HG02885 (cell line): Measurements from ENCODE around the gene PACS2.

Experiments used
- ATAC-seq: cut with Tn5 transposase; IDR thresholded peaks from one replicate; pipeline ENCODE4 v1.9.1; 2021; ENCODE audit warnings: mild to moderate bottlenecking; ENCODE audit not compliant: unreplicated experiment, poor library complexity

Gene PACS2

DNA sequence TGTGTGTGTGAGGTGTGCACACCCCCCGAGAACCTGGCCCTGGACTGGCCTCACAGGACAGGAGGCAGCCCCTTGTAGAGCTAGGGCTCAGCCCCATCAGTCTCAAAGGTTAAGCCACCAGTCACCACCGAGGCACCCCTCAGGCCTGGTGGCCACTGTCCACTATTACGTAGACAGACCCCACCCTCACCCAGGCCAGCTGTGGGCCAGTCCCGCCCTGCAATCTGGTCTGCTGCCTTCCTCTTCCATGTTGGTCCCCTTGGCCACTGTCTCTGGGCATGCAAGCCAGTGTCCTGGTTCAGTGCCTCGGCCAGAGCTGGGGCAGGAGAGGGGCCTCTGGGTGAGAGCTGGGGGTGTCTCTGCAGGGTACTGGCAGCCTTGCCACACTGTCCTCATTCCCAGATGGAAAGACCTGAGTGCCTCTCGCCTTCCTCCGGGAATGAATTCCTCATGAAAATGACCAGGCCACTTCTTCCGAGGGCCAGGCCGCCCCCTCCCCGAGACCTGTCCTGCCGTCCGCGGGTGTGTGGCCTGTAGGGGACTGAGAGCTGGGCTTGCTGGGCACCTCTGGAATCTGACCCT, 82.9 kb downstream of the PACS2 start:
- no peak for ATAC-seq

DNA sequence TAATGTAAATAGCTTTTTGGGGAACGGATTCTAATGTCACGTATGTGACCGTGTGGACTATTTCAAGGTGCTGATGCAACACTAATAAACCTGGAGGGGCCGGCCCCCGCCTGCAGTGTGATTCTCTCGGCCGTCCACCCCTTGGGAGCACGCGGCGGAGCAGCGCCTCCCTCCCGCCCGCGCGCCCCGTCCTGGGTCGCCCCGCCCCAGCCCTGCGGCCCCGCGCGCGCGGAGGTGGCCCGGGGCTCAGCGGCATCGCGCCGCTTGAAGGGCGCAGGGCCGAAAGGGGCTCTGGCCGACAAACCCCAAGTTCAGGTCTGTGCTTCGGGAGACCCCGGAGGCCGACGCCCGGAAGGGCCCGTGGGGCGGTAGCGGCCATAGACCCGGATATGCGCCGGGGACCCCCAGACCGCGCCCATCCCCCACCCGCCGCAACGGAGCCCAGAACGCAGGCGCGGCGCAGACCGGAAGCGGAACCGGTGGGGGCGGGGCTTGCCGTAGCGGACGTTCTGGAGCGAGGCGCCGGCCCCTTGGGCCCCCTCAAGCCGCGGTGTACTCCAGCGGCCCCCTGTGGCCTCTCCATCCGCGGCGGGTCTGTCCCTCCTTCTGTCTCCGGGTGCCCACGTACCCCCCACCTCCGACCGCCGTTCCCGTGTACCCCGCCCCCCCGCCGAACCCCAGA, 83.6 kb downstream of the PACS2 start, which contains the start of gene TEX22:
Gene TEX22 (plus strand): TSS at position 495 of the 682 bp plus-strand sequence. CDS start 803 bp downstream, outside the sequence.
- peak; percentile 80 for ATAC-seq

GRCh38 chr14:105398726-105399465, 84.3 kb downstream of the PACS2 start:
- peak; percentile 48 for ATAC-seq

- no peak for ATAC-seq
Measured at GRCh38 chr14:105399466-105399775, 84.9 kb downstream of the PACS2 start.

- ATAC-seq = no peak
Measured at GRCh38 chr14:105400016-105400415, 85.5 kb downstream of the PACS2 start.

DNA sequence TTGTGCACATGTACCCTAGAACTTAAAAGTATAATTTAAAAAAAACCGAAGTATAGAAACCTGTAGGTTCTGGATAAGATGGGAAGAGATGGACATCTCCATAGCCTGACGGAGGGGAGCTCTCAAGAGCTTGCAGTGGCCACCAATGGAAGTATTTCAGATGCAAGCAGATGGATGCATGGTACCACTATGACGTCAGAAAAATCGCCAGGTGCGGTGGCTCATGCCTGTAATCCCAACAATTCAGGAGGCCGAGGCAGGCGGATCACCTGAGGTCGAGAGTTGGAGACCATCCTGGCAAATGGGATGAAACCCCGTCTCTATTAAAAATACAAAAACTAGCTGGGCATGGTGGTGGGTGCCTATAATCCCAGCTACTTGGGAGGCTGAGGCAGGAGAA, 87.2 kb downstream of the PACS2 start:
- no peak for ATAC-seq

DNA sequence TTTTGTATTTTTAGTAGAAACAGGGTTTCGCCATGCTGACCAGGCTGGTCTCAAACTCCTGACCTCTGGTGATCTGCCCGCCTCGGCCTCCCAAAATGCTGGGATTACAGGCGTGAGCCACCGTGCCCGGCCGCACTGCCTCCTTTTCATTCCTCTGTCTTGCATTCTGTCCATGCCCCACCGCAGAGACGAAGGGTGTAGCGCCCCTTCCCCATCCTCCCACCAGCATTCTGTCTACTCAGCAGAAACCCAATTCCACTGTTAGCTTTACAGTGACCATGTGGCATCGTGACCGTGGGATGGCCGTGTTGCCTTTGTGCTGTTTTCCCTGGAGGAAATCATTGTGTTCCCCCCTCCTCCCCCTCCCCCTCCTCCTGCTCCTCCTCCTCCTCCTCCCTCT, 94.0 kb downstream of the PACS2 start:
- ATAC-seq = no peak

DNA sequence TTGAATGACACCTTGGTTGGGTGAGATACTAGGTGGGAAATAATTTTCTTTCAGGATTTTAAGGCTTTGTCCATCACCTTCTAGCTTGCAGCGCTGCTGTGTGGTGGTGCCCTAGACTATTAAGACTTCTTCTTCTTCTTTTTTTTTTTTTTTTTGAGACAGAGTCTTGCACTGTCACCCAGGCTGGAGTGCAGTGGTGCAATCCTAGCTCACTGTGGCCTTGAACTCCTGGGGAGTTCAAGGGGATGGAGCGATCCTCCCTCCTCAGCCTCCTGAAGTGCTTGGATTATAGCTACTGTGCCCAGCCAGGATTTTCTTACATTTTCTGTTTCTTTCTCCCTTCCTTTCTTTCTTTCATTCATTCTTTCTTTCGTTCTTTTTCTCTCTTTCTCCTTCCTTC, 94.8 kb downstream of the PACS2 start:
- ATAC-seq = no peak

DNA sequence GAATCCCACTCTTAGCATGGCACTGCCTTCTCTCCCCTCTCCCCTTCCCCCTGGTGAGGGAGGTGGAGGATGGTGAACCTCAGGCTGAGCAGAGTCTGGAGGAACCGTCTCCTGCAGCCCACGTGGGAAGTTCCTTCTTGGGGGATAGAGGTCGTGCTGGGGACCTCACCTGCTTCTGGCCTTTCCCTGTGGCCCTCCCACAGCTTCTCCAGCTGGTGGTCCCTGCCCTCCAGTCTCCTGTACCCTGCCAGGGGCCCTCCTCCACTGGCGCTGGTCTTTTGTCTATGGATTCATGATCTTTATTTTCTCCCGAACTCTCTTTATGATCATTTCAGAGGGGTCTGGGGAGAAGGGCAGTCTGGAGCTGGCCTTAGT, 96.1 kb downstream of the PACS2 start:
- no peak for ATAC-seq

GRCh38 chr14:105411017-105411941, 96.7 kb downstream of the PACS2 start:
- ATAC-seq = no peak

GRCh38 chr14:105411985-105412770, 97.6 kb downstream of the PACS2 start:
- no peak for ATAC-seq

DNA sequence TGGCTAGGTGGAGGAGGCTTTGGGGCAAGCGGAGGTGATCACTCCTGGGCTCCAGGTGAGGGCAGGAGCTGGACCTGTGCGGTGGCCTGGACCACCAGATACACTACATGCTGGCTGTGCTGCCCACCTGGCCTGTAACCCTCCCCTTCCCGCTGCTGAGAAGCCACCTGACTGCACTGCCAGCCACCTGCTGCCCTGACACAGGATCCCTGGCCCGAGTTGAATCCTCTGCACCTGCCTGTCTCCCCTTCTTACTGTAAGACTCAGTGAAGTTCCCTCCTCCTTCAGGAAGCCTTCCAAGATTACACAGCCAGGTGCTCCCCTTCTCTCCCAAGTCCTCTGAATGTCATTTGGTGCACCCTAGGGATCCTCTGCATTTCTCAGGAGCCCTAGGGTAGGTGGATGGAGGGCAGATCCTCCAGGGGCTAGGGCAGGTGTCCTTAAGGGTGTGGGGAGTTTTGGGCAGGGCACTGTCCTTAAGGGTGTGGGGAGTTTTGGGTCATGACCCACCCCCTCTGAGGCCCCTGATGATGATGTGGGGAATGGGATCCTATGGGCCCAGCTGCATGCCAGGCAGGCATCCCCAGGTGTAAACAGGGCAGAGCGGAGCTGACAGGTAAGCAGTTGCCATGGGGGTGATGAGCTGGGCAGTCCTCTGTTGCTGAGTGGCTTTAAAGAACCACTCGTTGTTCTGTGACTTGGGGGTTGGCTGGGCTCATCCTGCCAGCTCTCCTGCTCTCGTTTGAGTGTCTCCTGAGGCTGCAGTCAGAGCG, 98.4 kb downstream of the PACS2 start:
- no peak for ATAC-seq

- ATAC-seq = no peak
Measured at GRCh38 chr14:105413544-105413886, 99.0 kb downstream of the PACS2 start.

GRCh38 chr14:105414456-105415371, 100.2 kb downstream of the PACS2 start:
- ATAC-seq = peak; percentile 71

DNA sequence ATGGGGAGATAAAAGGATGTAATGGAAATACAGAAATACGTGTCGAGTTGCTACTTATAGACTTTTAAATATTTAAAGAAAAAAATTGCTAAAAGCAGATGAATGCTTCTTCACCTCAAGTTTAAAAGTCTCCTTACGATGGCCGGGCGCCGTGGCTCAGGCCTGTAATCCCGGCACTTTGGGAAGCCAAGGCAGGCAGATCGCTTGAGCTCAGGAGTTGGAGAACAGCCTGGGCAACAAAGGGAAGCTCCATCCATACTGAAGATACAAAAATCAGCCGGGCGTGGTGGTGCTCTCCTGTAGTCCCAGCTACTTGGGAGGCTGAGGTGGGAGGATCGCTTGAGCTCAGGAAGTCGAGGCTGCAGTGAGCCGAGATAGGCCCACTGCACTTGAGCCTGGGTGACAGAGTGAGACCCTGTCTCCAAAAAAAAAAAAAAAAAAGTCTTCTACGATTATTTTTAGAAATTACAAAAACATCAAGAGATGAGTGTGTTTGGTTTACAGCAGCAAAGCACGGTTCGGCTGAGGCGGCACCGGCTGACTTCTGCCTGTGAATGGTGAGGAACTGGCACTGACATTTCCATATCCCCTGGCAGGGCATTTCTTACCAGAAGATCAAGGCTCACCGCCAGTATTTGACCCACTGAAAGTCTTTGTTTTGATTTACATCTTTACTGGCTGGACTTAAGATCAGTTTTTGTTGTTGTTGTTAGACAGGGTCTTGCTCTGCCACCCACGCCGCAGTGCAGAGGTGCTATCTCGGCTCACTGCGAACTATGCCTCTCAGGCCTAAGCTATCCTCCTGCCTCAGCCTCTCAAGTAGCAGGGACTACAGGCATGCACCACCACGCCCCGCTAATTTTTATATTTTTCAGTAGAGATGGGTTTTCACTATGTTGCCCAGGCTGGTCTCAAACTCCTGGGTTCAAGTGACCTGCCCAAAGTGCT, 101.2 kb downstream of the PACS2 start:
- no peak for ATAC-seq

- ATAC-seq = no peak
Measured at GRCh38 chr14:105416671-105417070, 102.1 kb downstream of the PACS2 start.

GRCh38 chr14:105417690-105418121, 103.2 kb downstream of the PACS2 start:
- ATAC-seq = no peak
